Spinal cord (tissue), 10 donors: ENCODE measurements around the gene IPCEF1. TPM values are rescaled to one million over a fixed set of nuclear protein-coding genes. Genes with fewer than 3 reads are reported as not detected.

Experiments
- DNase-seq, 6 donors: peaks; one replicate each; pipeline versions ENCODE4 v3.0.0 to v3.0.0-alpha.2; 2013 to 2015; ENCODE audit warnings: low spot score in 6 of 6, low read depth in 4 of 6
- H3K27ac ChIP-seq: one replicate; pipeline ENCODE4 v1.5.1; 2013; ENCODE audit warnings: low read depth, low read length, control low read depth
- H3K27me3 ChIP-seq: one replicate; pipeline ENCODE4 v1.6.1; 2013; ENCODE audit warnings: low read length; ENCODE audit not compliant: control insufficient read depth, insufficient read depth
- H3K36me3 ChIP-seq: one replicate; pipeline ENCODE4 v1.6.1; 2013; ENCODE audit warnings: low read length; ENCODE audit not compliant: control insufficient read depth, insufficient read depth
- H3K4me1 ChIP-seq: one replicate; pipeline ENCODE4 v1.6.1; 2013; ENCODE audit warnings: low read length; ENCODE audit not compliant: control insufficient read depth, insufficient read depth
- H3K4me3 ChIP-seq: one replicate; pipeline ENCODE4 v1.5.1; 2013; ENCODE audit warnings: low read depth, low read length, control low read depth
- H3K9me3 ChIP-seq: one replicate; pipeline ENCODE4 v1.6.1; 2013; ENCODE audit warnings: low read length; ENCODE audit not compliant: control insufficient read depth, insufficient read depth
- WGBS: methylation state at CpG from one replicate; pipeline ENCODE4 v1.1.5; 2013; ENCODE audit warnings: missing lambda C conversion rate; ENCODE audit not compliant: insufficient coverage; 5-methylcytosine and 5-hydroxymethylcytosine counted together
- polyA plus RNA-seq, 2 donors: library from polyadenylated mRNA; unstranded; fragments of 120-200 nt; gene quantifications; one replicate each; pipeline ENCODE4 v1.2.1, GENCODE V29; 2013; ENCODE audit not compliant: insufficient read length in 2 of 2
- total RNA-seq, 2 donors: library from RNA; depleted of rRNA in 1 of 2; stranded (reverse); fragments of 120-200 nt in 1 of 2; fragments of >200 nt in 1 of 2; gene quantifications; one replicate each; pipeline versions ENCODE4 v1.2.3 to v1.2.4, GENCODE V29; 2013 to 2014
- donor health status: healthy.

The IPCEF1 gene
- total and polyA plus RNA-seq, 4 donors, result 5.4 to 11.8 (median 8.2) TPM

GRCh38 chr6:154167126-154167525 lies 189.5 kb downstream of the IPCEF1 start:
- H3K4me1 ChIP-seq, result no peaks in the 10 kb centered on the region
- WGBS, result 33% methylated on average over 1 of the region's 2 CpGs
- DNase-seq, result no peak
- no peaks in the 10 kb centered on the region for H3K36me3 ChIP-seq
- H3K27me3 ChIP-seq, result no peaks in the 10 kb centered on the region
- no peak overlapping the region for H3K27ac ChIP-seq
- no peaks in the 10 kb centered on the region for H3K9me3 ChIP-seq
- H3K4me3 ChIP-seq, result no peak overlapping the region

- DNase-seq, result no peak
- Histone ChIP-seq H3K9me3 (no peaks in the 10 kb centered on the region), H3K4me1 (no peaks in the 10 kb centered on the region), H3K36me3 (no peaks in the 10 kb centered on the region), H3K27me3 (no peaks in the 10 kb centered on the region), H3K4me3 (no peak overlapping the region), H3K27ac (no peak overlapping the region)
- WGBS, result 93% methylated on average over 9 of the region's 9 CpGs
Measured at GRCh38 chr6:154166140-154166539, 190.5 kb downstream of the IPCEF1 start.

- H3K27me3 ChIP-seq, result no peaks in the 10 kb centered on the region
- WGBS, result 90% methylated on average over 1 of the region's 2 CpGs
- H3K4me1 ChIP-seq, result no peaks in the 10 kb centered on the region
- H3K27ac ChIP-seq, result no peak overlapping the region
- H3K4me3 ChIP-seq, result no peak overlapping the region
- DNase-seq, result no peak
- H3K9me3 ChIP-seq, result no peaks in the 10 kb centered on the region
- H3K36me3 ChIP-seq, result no peaks in the 10 kb centered on the region
Measured at GRCh38 chr6:154165478-154165877, 191.1 kb downstream of the IPCEF1 start.

- no peaks in the 10 kb centered on the region for H3K27me3 ChIP-seq
- 37% methylated on average over 2 of the region's 5 CpGs for WGBS
- no peaks in the 10 kb centered on the region for H3K36me3 ChIP-seq
- no peaks in the 10 kb centered on the region for H3K9me3 ChIP-seq
- peak in 5 of 6 donors; percentile 33 to 95 (median 56) for DNase-seq
- H3K27ac ChIP-seq, result peak overlapping the region; percentile 35
- H3K4me1 ChIP-seq, result no peaks in the 10 kb centered on the region
- H3K4me3 ChIP-seq, result no peak overlapping the region
Measured at GRCh38 chr6:154164397-154164796, 192.2 kb downstream of the IPCEF1 start.

- Histone ChIP-seq H3K27ac (no peak overlapping the region), H3K27me3 (no peaks in the 10 kb centered on the region), H3K4me1 (no peaks in the 10 kb centered on the region), H3K9me3 (no peaks in the 10 kb centered on the region), H3K4me3 (no peak overlapping the region), H3K36me3 (no peaks in the 10 kb centered on the region)
- 95% methylated on average over 3 of the region's 3 CpGs for WGBS
- no peak for DNase-seq
Measured at GRCh38 chr6:154161689-154162088, 194.9 kb downstream of the IPCEF1 start.

- Histone ChIP-seq H3K4me1 (peaks cover 4% of the 10 kb centered on the region), H3K27ac (no peak overlapping the region), H3K9me3 (no peaks in the 10 kb centered on the region), H3K36me3 (no peaks in the 10 kb centered on the region), H3K4me3 (no peak overlapping the region), H3K27me3 (no peaks in the 10 kb centered on the region)
- no CpG with 5 or more reads among the region's 2 CpGs for WGBS
- no peak for DNase-seq
Measured at GRCh38 chr6:154159126-154159525, 197.5 kb downstream of the IPCEF1 start.

GRCh38 chr6:154157706-154158105 lies 198.9 kb downstream of the IPCEF1 start:
- Histone ChIP-seq H3K27me3 (no peaks in the 10 kb centered on the region), H3K36me3 (no peaks in the 10 kb centered on the region), H3K27ac (no peak overlapping the region), H3K9me3 (no peaks in the 10 kb centered on the region), H3K4me3 (no peak overlapping the region), H3K4me1 (peaks cover 4% of the 10 kb centered on the region)
- DNase-seq, result no peak

- Histone ChIP-seq H3K4me1 (peaks cover 4% of the 10 kb centered on the region), H3K27me3 (no peaks in the 10 kb centered on the region), H3K27ac (no peak overlapping the region), H3K4me3 (no peak overlapping the region), H3K36me3 (no peaks in the 10 kb centered on the region), H3K9me3 (no peaks in the 10 kb centered on the region)
- 79% methylated on average over 3 of the region's 4 CpGs for WGBS
- no peak for DNase-seq
Measured at GRCh38 chr6:154157082-154157481, 199.5 kb downstream of the IPCEF1 start.

GRCh38 chr6:154156135-154156896 lies 200.3 kb downstream of the IPCEF1 start:
- Histone ChIP-seq H3K4me3 (no peak overlapping the region), H3K4me1 (peaks cover 4% of the 10 kb centered on the region), H3K27ac (no peak overlapping the region), H3K9me3 (no peaks in the 10 kb centered on the region), H3K27me3 (no peaks in the 10 kb centered on the region), H3K36me3 (no peaks in the 10 kb centered on the region)
- peak in 2 of 6 donors; percentile 34 to 47 for DNase-seq
- WGBS, result 83% methylated on average over 6 of the region's 11 CpGs

- no peak overlapping the region for H3K27ac ChIP-seq
- 0% methylated on average over 2 of the region's 6 CpGs for WGBS
- no peak overlapping the region for H3K4me3 ChIP-seq
- peaks cover 4% of the 10 kb centered on the region for H3K4me1 ChIP-seq
- DNase-seq, result peak in 5 of 6 donors; percentile 55 to 94 (median 68)
- H3K27me3 ChIP-seq, result no peaks in the 10 kb centered on the region
- no peaks in the 10 kb centered on the region for H3K9me3 ChIP-seq
- no peaks in the 10 kb centered on the region for H3K36me3 ChIP-seq
Measured at GRCh38 chr6:154154389-154154967, 202.1 kb downstream of the IPCEF1 start.
